RPMI7951 (cell line): ENCODE measurements around the gene MASP1. TPM values are rescaled to one million over a fixed set of nuclear protein-coding genes. Genes with fewer than 3 reads are reported as not detected.

Experiments
- DNase-seq: peaks from one replicate; pipeline ENCODE4 v3.0.0-alpha.2; 2012; ENCODE audit warnings: low read depth
- total RNA-seq: library from RNA; depleted of rRNA; stranded (reverse); fragments of >200 nt; shearing (Covaris generic); gene quantifications from 2 replicates; pipeline ENCODE4 v1.2.3, GENCODE V29; 2014; rRNA removed

MASP1 gene
- total RNA-seq: not detected in 2 replicates

GRCh38 chr3:187291512-187292132, at the start of gene MASP1:
MASP1 (minus strand) TSS chr3:187291737; CDS start chr3:187291632, 105 bp downstream.
- DNase-seq: no peak

DNA sequence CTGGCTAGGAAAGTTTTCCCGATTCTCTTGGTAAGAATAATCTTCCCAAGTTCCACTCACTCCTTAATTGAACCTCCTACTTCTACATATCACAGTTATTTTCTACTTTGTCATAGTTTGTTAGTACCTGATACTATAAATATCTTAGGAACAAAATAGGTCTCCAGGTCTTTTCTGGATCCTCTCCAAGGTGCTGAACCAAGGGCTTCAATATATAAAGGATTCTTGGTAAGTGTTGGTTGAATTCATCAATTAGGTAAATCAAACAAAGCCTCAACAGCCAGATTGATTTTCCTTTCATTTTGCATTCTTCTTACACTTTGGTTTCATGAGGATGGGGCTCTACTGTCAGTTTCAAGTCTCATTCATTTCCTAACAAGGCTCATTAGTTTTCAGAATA, 49.0 kb upstream of the MASP1 start:
- no peak for DNase-seq

DNA sequence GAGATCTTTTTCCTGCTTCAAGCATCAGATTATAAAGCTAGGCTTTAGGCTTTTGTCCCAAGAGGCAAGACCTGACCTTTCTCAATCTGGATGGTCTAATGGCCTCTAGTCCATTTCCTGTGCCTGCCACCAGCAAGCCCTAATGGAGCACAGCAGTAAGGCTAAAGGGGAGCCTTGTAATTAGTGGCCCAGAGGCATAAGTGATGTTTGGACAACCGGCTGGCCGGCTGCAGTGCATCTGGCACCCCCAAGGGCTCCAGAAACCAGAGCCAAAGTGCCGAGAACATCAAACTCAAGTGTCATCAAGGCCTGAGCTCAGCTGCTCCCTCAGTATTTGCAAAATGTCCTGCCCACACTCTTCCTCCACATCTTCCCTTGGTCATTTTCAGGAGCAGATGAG, 44.8 kb upstream of the MASP1 start:
- no peak for DNase-seq

DNA sequence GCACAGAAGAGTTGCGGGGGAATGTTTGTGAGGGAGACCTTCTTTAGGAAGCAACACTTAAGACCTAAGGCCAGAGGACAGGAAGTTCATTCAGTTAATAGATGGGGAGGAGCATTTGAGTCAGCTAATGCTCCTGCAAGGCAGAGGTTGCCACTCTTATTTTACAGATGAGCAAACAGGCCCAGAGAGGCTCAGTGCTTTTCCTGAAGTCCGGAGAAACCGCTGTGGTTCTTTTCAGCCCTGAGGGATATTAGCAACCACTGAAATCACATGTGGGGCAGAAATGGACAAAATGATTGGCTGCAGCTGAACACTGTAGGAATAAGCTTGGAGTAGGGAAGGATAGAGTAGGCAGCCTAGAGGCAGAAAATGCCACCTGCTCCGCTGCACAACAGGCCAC, 43.4 kb upstream of the MASP1 start:
- peak; percentile 5 for DNase-seq

DNA sequence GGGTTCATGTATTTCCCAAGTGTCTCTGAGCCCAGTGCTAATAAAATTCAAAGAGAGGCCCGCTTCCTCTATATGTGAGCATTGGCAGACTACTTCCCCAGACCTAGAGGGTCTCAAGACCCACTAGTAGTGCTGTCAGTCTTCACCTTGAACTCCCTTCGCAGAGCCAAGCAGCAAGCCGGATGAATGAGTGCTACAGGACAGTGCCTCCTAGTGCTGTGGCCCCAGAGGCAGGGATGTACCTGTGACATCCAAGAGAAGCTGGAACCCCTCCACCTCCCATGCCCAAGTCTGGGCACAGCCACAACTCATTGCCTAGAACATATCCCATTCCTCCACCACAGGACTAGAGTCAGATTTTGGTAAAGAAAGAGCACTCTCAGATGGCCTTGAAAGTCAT, 37.2 kb upstream of the MASP1 start:
- no peak for DNase-seq

DNA sequence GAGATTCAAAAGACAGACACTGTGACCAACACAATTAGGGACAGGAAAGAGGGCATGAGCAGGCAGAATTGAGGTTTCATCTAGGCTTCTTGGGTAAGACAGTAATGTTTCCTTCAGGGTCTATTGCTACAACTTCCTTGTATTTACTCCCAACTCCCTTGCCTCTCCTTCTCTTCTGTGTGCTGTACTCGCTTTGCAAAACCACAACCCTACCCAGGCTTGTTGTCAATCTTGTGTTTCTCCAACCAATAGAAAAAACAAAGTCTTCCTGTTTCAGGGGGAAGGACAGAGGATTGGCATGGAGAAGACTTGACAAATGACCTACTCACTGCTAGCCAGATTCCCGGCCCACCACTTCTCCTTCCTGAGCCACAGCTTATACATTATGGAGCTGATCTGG, 36.3 kb upstream of the MASP1 start:
- no peak for DNase-seq

- DNase-seq: no peak
Measured at GRCh38 chr3:187325632-187326031, 34.1 kb upstream of the MASP1 start.

- no peak for DNase-seq
Measured at GRCh38 chr3:187323091-187323490, 31.6 kb upstream of the MASP1 start.

DNA sequence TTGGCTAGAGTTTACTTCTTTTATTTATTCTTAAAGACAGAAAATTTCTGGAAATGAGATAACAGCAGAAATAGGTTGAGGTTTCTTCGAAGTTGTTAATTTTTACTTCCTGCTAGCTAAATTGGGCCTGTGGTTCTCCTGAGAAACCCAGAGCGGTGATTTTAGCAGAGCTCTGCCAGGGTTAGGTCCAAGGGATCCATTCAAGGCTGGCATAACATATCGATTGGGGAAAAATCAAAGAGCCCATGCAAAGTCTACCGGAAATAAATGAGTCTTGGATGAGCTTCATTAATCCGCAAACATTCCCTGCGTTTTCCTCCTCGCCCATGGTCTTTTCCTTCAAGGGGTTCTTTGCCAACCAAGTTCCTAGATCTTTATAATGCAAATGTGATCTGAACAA, 30.8 kb upstream of the MASP1 start:
- no peak for DNase-seq

- DNase-seq: no peak
Measured at GRCh38 chr3:187321766-187322165, 30.2 kb upstream of the MASP1 start.

GRCh38 chr3:187319699-187320302, 28.3 kb upstream of the MASP1 start:
- DNase-seq: peak; percentile 51

GRCh38 chr3:187318819-187319616, 27.5 kb upstream of the MASP1 start:
- peak; percentile 57 for DNase-seq

- no peak for DNase-seq
Measured at GRCh38 chr3:187315872-187316271, 24.3 kb upstream of the MASP1 start.

GRCh38 chr3:187314176-187314575, 22.6 kb upstream of the MASP1 start:
- DNase-seq: no peak

DNA sequence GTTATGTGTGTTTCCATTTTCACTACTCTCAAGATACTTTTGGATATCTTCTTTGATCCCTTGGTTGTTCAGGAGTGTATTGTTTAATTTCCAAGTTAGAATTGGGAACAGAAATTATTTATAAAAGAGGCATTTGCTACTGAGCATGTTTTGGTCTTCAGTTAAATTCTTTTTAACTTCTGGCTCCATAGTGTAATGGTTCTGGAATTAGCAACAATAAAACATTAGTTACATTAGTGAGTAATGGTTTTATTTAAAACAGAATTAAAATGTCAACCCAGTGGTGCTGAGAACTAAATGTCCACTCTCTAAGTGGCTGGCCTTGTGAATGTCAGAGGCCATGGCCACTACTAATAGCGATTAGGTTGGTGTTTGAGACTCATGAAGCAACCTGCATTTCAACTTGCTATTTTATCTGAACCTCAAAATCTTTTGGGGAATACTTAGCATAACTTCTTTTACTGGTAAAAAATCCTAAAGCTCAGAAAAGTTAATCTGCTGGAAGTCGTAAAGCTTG, 19.5 kb upstream of the MASP1 start:
- no peak for DNase-seq

- no peak for DNase-seq
Measured at GRCh38 chr3:187310226-187310625, 18.7 kb upstream of the MASP1 start.

DNA sequence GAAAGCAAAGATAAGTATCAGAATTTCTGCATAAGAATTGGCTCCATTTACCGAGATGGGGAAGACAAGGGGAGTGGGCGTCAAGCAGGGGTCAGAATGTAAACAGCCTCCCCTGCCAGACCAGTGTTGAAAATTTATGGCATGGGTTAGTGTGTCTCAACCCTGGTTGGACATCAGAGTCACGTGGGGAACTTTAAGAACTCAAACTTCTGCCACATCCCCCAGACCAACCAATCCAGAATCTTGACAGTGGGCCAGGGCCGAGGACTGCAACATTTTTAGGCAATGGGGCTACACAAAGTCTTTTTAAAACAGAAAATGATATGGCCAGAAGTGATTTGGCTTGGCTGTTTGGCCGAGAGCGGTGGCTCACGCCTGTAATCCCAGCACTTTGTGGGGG, 14.3 kb upstream of the MASP1 start:
- DNase-seq: no peak

DNA sequence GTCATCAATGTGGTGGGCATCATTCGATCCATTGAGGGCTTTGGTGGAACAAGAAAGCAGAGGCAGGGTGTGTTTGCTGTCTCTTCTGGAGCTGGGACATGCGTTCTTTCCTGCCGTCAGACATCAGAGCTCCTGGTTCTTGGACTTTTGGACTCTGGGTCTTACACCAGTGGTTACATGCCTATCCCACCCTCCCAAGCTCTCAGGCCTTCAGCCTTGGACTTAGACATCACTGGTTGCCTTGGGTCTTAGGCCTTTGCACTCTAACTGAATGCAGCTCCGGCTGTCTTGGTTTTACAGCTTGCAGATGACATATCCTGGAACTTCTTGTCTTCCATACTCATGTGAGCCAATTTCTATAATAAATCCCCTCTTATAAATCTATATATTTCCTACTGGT, 8.1 kb upstream of the MASP1 start:
- DNase-seq: no peak

DNA sequence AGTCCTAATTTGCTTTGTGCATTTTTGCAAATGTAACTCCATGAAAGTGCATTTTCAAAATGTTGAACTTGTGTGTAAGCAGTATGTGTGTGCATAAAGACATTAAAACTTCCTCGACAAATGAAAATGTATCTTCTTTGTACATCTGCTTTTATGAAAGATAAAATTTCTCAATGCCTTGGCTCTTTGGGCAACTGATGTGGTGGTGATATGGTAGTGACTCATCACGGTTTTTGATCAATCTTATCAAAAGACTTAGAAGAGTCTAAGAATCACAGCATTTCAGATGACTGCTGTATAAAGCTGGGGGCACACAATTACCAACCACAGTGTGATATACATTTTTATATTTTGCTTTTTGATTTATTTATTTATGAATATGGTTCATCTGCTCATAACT, 5.4 kb upstream of the MASP1 start:
- no peak for DNase-seq

DNA sequence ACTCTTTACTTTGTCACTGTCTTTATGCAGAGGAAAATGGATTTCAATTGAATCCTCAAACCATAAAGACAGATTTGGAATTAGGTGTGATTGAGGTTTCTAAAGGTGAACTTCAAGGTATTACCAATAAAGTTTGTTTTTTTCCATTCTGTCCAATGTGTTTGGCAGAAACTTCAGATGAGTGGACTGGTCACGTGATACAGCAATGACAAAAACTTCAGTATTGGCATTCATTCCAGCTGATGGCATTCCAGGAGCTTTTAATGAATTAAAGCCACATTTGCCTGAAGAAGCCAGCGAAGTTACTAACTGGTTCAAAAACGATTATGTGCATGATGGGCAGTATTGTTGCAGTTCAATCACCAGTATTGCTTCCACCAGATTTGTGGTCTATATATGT, 4.5 kb upstream of the MASP1 start:
- no peak for DNase-seq

DNA sequence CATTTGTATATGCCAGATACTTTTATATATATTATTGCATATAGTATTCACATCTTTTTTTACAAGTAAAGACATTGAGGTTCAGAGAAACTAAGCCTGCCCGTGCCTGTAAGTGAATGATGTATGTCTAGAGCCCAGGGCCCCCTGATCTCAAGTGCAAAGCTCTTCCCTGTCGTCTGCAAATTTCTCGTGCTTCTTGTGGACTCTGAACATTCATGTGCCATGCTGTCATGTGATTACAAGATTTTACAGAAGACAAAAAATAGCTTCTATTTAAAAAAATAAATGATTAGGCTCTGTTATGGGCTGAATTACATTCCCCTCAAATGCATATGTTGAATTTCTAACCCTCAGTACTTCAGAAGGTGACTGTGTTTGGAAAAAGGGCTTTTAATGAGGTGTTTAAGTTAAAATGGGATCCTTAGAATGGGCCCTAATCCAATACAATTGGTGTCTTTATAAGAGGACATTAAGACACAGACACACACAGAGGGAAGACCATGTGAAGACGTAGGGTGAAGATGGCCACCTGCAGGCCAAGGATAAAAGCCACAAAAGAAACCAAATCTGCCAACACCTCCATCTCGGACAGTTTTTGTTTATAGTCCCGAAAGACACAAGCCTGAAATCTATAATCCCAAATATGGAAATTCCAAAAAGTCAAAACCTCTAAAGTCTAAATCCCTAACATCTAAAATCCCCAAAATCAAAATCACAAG, 3.9 kb upstream of the MASP1 start:
- no peak for DNase-seq
